HG02678 (cell line): ENCODE data around the gene KSR1.
"Not testable (repeated sequence)": the region's sequence is repeated elsewhere in the genome, so short reads cannot be mapped to it uniquely, and the experiment has no call there.

ENCODE experiments used
- ATAC-seq: cut with Tn5 transposase; IDR thresholded peaks from one replicate; pipeline ENCODE4 v1.9.1; 2021; ENCODE audit warnings: mild to moderate bottlenecking, moderate library complexity; ENCODE audit not compliant: unreplicated experiment

KSR1 gene

DNA sequence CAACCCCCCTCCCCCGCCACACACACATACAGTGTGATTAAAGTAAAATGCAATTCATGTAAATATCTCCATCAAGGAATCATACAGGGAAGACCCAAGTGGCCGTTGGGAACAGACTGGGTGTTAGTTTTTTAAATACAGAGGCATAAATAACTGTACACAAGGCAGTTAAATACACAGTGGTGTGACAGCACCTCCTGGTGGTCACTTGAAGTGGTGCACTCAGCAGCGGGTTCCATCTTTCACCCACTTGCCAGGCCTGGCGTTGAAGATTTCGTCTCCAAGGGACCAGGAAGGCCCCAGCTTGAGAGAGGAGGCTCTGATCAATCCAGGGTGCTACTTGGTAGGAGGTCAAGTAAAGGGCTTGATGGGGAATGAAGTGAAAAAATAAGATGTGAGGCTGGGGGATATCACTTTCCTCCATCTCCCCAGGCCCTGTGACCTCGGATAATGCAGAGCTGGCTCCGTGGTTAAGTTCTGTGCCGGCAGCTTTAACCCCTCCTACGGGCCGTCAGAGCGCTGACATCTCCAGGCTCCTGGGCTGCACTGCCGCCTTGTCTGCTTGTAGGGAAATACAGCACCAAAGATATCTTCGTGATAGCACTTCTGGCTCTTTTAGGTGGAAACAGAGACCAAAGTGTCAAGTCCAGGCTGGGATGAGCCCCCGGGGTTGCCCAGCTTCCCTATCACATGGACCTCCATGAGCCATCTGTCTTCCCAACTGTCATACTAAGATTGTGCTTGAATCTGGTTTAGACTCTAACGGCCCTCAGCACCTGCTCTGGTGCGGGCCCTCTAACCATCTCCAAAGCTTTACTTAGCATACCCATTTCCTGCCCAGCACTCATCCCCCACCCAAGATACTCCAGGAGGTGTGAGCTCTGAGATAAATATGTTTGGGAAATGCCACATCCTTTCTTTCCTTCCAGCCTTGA lies 195.4 kb downstream of the KSR1 start:
- no peak for ATAC-seq

DNA sequence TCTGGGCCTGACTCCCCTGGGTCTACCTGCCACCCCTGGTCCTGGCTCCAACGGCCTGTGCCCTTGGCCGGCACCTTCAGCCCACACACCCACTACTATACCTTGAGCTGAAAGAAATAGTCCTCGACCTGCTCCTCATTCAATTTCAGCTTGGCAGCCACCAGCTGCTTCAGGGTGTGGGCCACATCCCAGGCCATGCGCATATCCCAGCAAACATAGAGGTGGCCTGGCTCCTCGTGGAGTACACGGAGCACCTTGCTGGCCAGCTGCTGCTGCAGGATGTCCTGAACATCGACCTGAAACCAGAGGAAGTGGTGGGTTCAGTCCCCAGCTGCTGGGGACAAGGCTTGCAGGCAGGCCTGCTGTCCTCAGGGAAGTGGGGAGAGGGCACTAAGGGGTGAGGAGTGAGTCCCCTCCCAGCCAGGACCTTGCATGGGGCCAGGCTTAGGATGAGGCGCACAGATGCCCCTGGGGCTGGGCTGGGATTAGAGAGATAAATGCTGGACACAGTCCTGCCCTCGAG lies 197.3 kb downstream of the KSR1 start:
- not testable (repeated sequence) for ATAC-seq

DNA sequence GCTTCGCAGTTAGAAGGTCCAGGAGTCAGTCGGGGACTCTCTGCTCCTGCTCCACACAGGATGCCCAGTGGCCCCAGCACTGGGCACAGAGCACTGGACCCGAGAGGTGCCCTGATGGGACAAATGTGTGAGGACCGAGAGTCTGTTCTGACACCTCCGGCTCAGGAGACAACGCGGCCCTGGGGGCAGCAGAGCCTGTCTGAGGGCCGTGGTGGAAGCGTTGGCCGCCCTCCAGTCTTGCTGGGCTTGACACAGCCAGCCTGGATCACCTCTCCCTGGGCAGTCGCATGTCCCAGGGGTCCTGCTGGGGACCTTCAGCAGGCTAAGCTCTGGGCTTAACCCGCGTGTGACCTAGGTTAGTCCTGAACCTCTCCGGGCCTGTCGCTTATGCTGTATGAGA lies 197.9 kb downstream of the KSR1 start:
- ATAC-seq, result no peak

- ATAC-seq, result peak; percentile 76
Measured at GRCh38 chr17:27654654-27655524, 198.6 kb downstream of the KSR1 start.

DNA sequence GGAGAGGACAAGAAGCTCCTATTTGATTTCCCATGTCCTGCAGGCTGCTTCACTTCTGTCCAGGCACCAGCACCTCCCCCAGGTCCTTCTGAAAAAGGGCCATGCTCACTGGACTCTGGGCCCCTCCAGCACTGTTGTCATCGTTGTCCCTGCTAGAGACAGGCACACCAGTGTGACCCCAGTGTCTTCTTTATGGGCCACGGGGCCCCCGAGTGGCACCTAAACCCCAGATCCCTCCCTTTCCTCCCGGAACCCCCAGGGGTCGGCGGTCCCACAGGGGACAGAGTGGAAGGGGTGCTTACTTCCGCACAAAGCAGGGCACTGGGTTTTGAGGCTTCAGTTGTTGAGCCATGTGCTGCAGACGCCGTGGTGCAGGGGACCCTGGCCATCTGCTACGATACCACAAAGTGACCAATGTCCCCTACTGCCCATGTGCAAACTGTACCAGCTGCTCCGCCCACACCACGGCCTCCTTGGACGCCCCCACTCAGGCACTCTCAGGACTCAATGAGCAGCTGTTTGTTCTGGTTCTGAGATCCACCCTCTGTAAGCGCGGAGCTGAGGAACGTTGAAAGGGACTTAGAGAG lies 199.4 kb downstream of the KSR1 start:
- ATAC-seq, result not testable (repeated sequence)

GRCh38 chr17:27656620-27657019 lies 200.4 kb downstream of the KSR1 start:
- not testable (repeated sequence) for ATAC-seq

DNA sequence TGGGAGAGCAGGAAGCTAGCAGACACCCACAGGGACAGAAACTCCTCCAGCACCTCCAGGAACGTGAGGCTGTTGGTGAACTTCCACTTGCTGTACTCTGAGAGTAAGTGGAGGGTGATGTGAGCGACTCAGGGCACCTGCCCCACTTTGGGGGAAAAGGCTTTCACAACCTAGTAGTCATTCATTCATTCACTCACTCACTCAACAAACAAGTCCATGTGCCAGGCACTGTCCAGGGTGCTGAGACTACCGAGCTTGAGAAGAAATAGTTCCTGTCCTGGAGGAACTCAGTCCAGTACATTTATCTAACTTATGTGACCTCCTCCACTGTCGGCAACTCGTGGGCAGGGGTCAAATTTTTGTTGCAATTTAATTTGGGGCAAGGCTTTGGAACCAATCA lies 201.4 kb downstream of the KSR1 start:
- no peak for ATAC-seq

- ATAC-seq, result no peak
Measured at GRCh38 chr17:27659683-27660082, 203.4 kb downstream of the KSR1 start.

DNA sequence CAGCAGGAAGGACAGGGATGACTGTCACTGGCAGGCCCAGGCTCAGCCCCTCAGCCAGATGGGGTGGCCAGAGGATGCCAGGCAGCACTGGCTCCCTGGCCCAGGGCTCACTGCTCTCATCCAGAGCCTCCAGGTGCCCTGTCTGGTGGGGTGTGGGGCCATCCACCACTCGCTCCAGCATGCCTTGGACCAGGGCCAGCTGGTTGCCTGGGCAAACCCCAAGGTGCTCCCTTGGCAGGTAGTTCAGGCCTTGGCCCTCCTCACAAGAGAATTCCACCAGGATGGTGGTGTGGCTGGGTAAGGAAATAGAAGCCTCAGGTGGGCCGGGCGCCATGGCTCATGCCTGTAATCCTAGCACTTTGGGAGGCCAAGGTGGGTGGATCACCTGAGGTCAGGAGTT lies 204.2 kb downstream of the KSR1 start:
- no peak for ATAC-seq

GRCh38 chr17:27663936-27664605 lies 207.8 kb downstream of the KSR1 start:
- no peak for ATAC-seq

DNA sequence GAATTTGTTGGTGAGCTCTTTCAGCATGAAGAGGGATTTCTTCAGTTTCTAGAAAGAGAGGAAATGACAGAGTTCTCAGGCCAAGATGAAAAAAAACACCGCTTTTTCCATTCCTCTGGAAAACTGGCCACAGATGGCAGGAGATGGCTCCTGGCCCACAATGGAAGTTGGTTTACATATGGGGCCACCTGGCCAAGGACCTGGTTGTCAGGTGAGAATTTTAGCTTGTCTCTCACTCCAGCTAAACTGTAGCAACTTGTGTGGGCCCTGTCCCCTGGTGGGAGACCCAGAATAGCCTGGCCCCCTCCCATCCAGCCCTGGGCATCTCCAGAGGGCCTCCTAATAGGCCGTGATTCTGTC lies 208.3 kb downstream of the KSR1 start:
- ATAC-seq, result no peak

- ATAC-seq, result no peak
Measured at GRCh38 chr17:27665549-27665948, 209.3 kb downstream of the KSR1 start.

GRCh38 chr17:27666270-27666669 lies 210.0 kb downstream of the KSR1 start:
- ATAC-seq, result not testable (repeated sequence)

DNA sequence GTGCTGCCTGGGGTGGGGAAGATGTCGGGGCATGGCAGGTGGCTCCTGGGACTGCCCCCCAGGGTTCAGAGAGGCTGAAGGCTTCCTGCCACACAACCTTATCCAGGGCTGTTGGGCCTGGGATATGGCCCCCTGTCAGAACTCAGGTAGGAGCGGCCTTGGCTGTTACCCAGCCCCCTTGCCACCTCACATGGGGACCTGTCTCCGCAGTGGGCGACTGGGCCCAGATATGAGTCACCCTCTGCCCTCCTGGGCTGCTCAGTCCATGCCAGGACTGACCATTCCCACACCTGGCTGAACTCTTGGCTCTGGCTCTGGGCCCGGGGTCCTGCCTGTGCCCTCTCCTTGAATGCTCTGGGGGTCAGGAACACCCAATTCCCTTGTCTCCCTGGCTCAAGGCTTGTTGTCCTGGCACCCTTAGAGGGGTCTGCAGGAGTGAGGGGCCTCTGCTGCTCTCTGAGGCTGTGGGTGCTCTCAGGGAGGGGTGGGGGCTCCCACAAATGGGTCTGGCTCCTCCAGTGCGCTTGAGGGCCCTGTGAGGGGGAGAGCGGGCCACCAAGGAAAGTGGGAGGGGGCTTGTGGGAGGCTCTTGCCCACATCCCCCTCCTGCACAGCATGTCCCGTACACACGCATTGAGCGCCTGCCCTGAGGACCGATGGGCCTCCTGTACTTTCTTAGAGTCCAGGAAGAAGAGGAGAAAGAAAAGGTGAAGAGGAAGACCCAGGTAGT lies 210.7 kb downstream of the KSR1 start:
- no peak for ATAC-seq

- ATAC-seq, result no peak
Measured at GRCh38 chr17:27667656-27668487, 211.6 kb downstream of the KSR1 start.

- no peak for ATAC-seq
Measured at GRCh38 chr17:27668488-27668823, 212.2 kb downstream of the KSR1 start.

DNA sequence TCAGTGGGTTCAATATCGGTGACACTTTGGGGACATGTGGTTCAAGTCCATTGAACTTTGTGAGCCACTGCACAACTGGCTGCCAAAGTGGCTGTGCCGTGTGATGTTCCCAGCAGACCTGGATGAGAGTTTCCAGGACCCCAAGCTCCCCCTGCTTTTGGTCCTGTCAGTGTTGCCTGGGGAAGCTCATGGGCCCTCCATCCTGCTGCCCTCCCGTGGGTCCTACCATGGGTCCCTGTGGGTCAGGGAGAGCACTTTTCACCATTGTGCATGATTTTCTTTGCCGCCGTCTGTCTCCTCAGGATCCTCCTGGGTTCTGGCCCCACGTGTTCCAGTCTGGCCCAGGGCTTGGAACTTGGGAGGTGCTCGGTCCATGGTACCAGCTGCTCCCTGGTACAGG lies 212.9 kb downstream of the KSR1 start:
- ATAC-seq, result no peak

DNA sequence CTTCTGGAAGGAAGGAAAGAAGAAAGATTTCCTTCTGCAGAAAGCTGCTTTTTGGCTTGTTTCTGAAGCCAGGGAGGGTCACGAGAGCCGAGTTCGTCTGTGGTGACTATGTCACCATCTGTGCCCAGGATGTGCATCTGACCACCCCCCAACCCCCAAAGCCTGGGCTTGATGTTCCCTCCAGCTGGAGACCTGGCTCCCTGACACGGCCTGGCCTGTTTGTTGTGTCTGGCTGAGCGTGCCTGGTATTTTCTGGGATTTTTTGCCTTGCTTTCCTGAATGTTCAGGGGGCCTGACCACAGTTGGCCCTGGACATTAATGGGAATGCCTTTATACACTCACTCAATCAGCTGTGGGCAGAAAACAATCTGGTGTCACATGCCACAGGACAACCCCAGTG lies 213.6 kb downstream of the KSR1 start:
- ATAC-seq, result no peak
